Heart left ventricle (tissue), 13 donors: ENCODE data around the gene PTGR2.

Source experiments
- POLR2A ChIP-seq, 2 donors: fragments of 450-650 bp; IDR thresholded peaks; one replicate each; pipeline ENCODE4 v1.6.1; 2017; ENCODE audit warnings: antibody characterized with exemption in 2 of 2, mild to moderate bottlenecking in 2 of 2, moderate library complexity in 2 of 2
- TF ChIP-seq, protein P1 (sequence below), 12 donors: fragments of 200-600 bp; sonication (generic) in 4 of 12; IDR thresholded peaks; one replicate each; pipeline versions ENCODE4 v1.5.0 to v1.8.0; 2018 to 2022; ENCODE audit warnings: antibody characterized with exemption in 12 of 12, mild to moderate bottlenecking in 5 of 12
- donor health status: ischemic (EF 13 %, LVEDD 7.1; RV severe dilation, severe dysfunction).
- donor health status: DM: no; HTN: yes; CAD: no.
- donor health status: DM: no; HTN: no; CAD: no.
- donor health status: ischemic (EF 25% LVEDD 6.9; RV normal size, moderate dysfunction).
- donor health status: ischemic (EF 25% LVEDD 5.7; RV mildly dilated, moderate dysfunction).
- donor health status: ischemic (EF 35%, LVEDD 5.7; RV mildly dilated, moderate dysfunction).
- donor health status: nonischemic (EF 11% LVEDD 7.7; RV severe dilation, severe dysfunction).
- donor health status: DM: yes; HTN: yes; CAD: no.
- donor health status: PGD.
- donor health status: ischemic (EF 29% LVEDD 5.4; RV normal size, mild dysfunction).
- donor health status: nonischemic (EF 23%, LVEDD 6.1; RV moderate dilation, normal function).

GRCh38 chr14:73895939-73896338 is 44.3 kb downstream of the PTGR2 start:
- TF ChIP-seq POLR2A (IDR thresholded peaks at IDR 0.05): no peak
- TF ChIP-seq, protein P1, sequence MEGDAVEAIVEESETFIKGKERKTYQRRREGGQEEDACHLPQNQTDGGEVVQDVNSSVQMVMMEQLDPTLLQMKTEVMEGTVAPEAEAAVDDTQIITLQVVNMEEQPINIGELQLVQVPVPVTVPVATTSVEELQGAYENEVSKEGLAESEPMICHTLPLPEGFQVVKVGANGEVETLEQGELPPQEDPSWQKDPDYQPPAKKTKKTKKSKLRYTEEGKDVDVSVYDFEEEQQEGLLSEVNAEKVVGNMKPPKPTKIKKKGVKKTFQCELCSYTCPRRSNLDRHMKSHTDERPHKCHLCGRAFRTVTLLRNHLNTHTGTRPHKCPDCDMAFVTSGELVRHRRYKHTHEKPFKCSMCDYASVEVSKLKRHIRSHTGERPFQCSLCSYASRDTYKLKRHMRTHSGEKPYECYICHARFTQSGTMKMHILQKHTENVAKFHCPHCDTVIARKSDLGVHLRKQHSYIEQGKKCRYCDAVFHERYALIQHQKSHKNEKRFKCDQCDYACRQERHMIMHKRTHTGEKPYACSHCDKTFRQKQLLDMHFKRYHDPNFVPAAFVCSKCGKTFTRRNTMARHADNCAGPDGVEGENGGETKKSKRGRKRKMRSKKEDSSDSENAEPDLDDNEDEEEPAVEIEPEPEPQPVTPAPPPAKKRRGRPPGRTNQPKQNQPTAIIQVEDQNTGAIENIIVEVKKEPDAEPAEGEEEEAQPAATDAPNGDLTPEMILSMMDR (IDR thresholded peaks at IDR 0.05): no peak
